K562 (cell line): Measurements from ENCODE around the gene GPR152. TPM values are rescaled to one million over a fixed set of nuclear protein-coding genes. Genes with fewer than 3 reads are reported as not detected.

Experiments
- CAMTA2 ChIP-seq: fragments of 250-450 bp; sonication (Bioruptor Pico); conservative IDR thresholded peaks from 2 replicates; pipeline ENCODE4 v1.5.1; 2022
- CBFA2T2 ChIP-seq: fragments of 450-650 bp; conservative IDR thresholded peaks from 2 replicates; pipeline ENCODE4 v1.6.1; 2017; ENCODE audit warnings: mild to moderate bottlenecking
- CCAR2 ChIP-seq: fragments of 200-400 bp; formaldehyde crosslinking; IDR thresholded peaks from 2 replicates; pipeline ENCODE4 v1.6.1; 2017; ENCODE audit warnings: mild to moderate bottlenecking, low read depth, low read length
- FOXJ3 ChIP-seq: sonication (generic); formaldehyde crosslinking; IDR thresholded peaks from 2 replicates; pipeline ENCODE4 v1.4.0; 2020; ENCODE audit warnings: mild to moderate bottlenecking, missing genetic modification reagents
- FUS ChIP-seq: fragments of 200-400 bp; formaldehyde crosslinking; optimal IDR thresholded peaks from 2 replicates; pipeline ENCODE3; 2017; ENCODE audit warnings: low read depth, low read length
- JUND ChIP-seq, 2 experiments: IDR thresholded peaks; 2 replicates in 1 of 2; 3 replicates in 1 of 2; pipeline ENCODE4 v1.6.1; 2011; ENCODE audit warnings: borderline replicate concordance in 2 of 2, low read depth in 2 of 2, low read length in 2 of 2, improper control_type of control experiment in 1 of 2, missing biosample characterization in 1 of 2, missing genetic modification characterization in 1 of 2, missing genetic modification reagents in 1 of 2
- SETDB1 ChIP-seq: IDR thresholded peaks from one replicate; pipeline ENCODE4 v1.6.1; 2012; ENCODE audit warnings: low read length, control low read depth, inconsistent platforms
- SNRNP70 ChIP-seq: fragments of 200-400 bp; formaldehyde crosslinking; optimal IDR thresholded peaks from 2 replicates; pipeline ENCODE3; 2017; ENCODE audit warnings: low read depth, low read length
- TEAD4 ChIP-seq, 2 experiments: sonication (generic) in 1 of 2; formaldehyde crosslinking in 1 of 2; IDR thresholded peaks; 2 replicates each; pipeline versions ENCODE4 v1.6.1 to v1.8.0; 2012 to 2022; ENCODE audit warnings: borderline replicate concordance in 1 of 2, inconsistent platforms in 1 of 2, low read length in 1 of 2, mild to moderate bottlenecking in 1 of 2, missing genetic modification reagents in 1 of 2
- TRIM25 ChIP-seq: fragments of 450-650 bp; IDR thresholded peaks from 2 replicates; pipeline ENCODE4 v1.7.0; 2016; ENCODE audit warnings: borderline replicate concordance
- ZFPM2 ChIP-seq: fragments of 250-450 bp; sonication (Bioruptor Pico); IDR thresholded peaks from 2 replicates; pipeline ENCODE4 v1.5.1; 2022; ENCODE audit warnings: mild to moderate bottlenecking
- ZMIZ1 ChIP-seq, 2 experiments: fragments of 150-350 bp in 1 of 2; IDR thresholded peaks; 2 replicates each; pipeline ENCODE4 v1.6.1; 2012 to 2016; ENCODE audit warnings: low read depth in 2 of 2, low read length in 2 of 2, mild to moderate bottlenecking in 1 of 2, moderate library complexity in 1 of 2
- ZNF217 ChIP-seq: sonication (generic); formaldehyde crosslinking; IDR thresholded peaks from 2 replicates; pipeline ENCODE4 v1.8.0; 2022; ENCODE audit warnings: mild to moderate bottlenecking, missing genetic modification reagents
- ZNF239 ChIP-seq: fragments of 250-450 bp; sonication (Bioruptor Pico); IDR thresholded peaks from 2 replicates; pipeline ENCODE4 v1.4.0; 2020; ENCODE audit warnings: mild to moderate bottlenecking
- ZNF57 ChIP-seq: fragments of 450-650 bp; formaldehyde crosslinking; IDR thresholded peaks from 2 replicates; pipeline ENCODE4 v1.4.0; 2020; ENCODE audit warnings: mild to moderate bottlenecking, moderate library complexity
- polyA plus RNA-seq, 8 experiments: library from polyadenylated mRNA; depleted of rRNA in 4 of 8; stranded (reverse) in 5 of 8; unstranded in 3 of 8; fragments of >200 nt; fragmentation: Nextera tagmentation in 2 of 8; fragmentation: Illumina TruSeq in 1 of 8; extraction: Ambion mirVana in 2 of 8; extraction: Trizol in 1 of 8; gene quantifications; 2 replicates each; pipeline versions ENCODE4 v1.2.1 to v1.2.3, GENCODE V29; 2011 to 2014; ENCODE audit warnings: inconsistent platforms in 1 of 8, missing spikeins in 1 of 8
- total RNA-seq, 7 experiments: library from RNA; depleted of rRNA in 6 of 7; stranded (reverse); fragments of >200 nt in 6 of 7; fragmentation: Illumina TruSeq in 2 of 7; extraction: Trizol in 2 of 7; gene quantifications; 2 replicates each; pipeline versions ENCODE4 v1.2.1 to v1.2.3, GENCODE V29; 2011 to 2021; ENCODE audit warnings: low replicate concordance in 1 of 7
- TF ChIP-seq, protein P1 (sequence below): fragments of 250-450 bp; sonication (Bioruptor Pico); IDR thresholded peaks from 2 replicates; pipeline ENCODE4 v1.4.0; 2020; ENCODE audit warnings: mild to moderate bottlenecking, moderate library complexity, borderline replicate concordance

GPR152 gene
- total and polyA plus RNA-seq, 9 of the 15 experiments (the other 6 are each of a cell fraction or from before 2014, with no cell fraction given) = not detected

GRCh38 chr11:67463680-67464410 lies 11.3 kb upstream of the GPR152 start (continued):
- TF ChIP-seq ZNF239 (CRISPR knock-in tag) (peak; percentile 20; the same call in 1 of the 2 replicates), CAMTA2 (CRISPR knock-in tag) (no peak), ZFPM2 (CRISPR knock-in tag) (no peak), SETDB1 (no peak), ZMIZ1 (IDR thresholded peaks at IDR 0.05; ENCODE audit: low read depth in 2 of 2, low read length in 2 of 2) (0 out of 4 replicates have a peak, but pooled peaks of 1 of the 2 experiments have one; percentile 11), CCAR2 (no peak), CBFA2T2 (no peak), TEAD4 (IDR thresholded peaks at IDR 0.05; ENCODE audit: low read length) (no peak), TEAD4 (CRISPR knock-in tag; IDR thresholded peaks at IDR 0.05; ENCODE audit: borderline replicate concordance) (no peak), ZNF217 (no peak), ZNF57 (CRISPR knock-in tag) (0 out of 2 replicates have a peak, but pooled peaks have one; percentile 21), TRIM25 (no peak), FUS (no peak), FOXJ3 (CRISPR knock-in tag) (no peak), JUND (IDR thresholded peaks at IDR 0.05; ENCODE audit: borderline replicate concordance, low read depth, low read length) (peak; percentile 97), JUND (tag; IDR thresholded peaks at IDR 0.05; ENCODE audit: borderline replicate concordance, low read depth, low read length) (peak; percentile 94; the same call in 2 of the 3 replicates), SNRNP70 (no peak)
- TF ChIP-seq, protein P1, sequence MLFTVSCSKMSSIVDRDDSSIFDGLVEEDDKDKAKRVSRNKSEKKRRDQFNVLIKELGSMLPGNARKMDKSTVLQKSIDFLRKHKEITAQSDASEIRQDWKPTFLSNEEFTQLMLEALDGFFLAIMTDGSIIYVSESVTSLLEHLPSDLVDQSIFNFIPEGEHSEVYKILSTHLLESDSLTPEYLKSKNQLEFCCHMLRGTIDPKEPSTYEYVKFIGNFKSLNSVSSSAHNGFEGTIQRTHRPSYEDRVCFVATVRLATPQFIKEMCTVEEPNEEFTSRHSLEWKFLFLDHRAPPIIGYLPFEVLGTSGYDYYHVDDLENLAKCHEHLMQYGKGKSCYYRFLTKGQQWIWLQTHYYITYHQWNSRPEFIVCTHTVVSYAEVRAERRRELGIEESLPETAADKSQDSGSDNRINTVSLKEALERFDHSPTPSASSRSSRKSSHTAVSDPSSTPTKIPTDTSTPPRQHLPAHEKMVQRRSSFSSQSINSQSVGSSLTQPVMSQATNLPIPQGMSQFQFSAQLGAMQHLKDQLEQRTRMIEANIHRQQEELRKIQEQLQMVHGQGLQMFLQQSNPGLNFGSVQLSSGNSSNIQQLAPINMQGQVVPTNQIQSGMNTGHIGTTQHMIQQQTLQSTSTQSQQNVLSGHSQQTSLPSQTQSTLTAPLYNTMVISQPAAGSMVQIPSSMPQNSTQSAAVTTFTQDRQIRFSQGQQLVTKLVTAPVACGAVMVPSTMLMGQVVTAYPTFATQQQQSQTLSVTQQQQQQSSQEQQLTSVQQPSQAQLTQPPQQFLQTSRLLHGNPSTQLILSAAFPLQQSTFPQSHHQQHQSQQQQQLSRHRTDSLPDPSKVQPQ (CRISPR knock-in tag) = no peak
